H9 (cell line): ENCODE measurements around the gene CRCP. TPM values are rescaled to one million over a fixed set of nuclear protein-coding genes. Genes with fewer than 3 reads are reported as not detected.

Experiments
- DNase-seq: peaks from one replicate; pipeline ENCODE4 v3.0.0-alpha.2; 2017
- H2AFZ ChIP-seq: one replicate; pipeline ENCODE4 v1.6.1; 2013; ENCODE audit warnings: mild to moderate bottlenecking, low read length, control low read depth, moderate library complexity
- H2AK5ac ChIP-seq: 2 replicates; pipeline ENCODE4 v1.6.1; 2013; ENCODE audit warnings: low read length, control low read depth, mixed read lengths; ENCODE audit not compliant: insufficient read length
- H2BK120ac ChIP-seq: one replicate; pipeline ENCODE4 v1.6.1; 2013; ENCODE audit warnings: low read depth, mild to moderate bottlenecking, low read length, control low read depth, inconsistent platforms; ENCODE audit not compliant: poor library complexity, severe bottlenecking
- H2BK12ac ChIP-seq: 2 replicates; pipeline ENCODE4 v1.6.1; 2013; ENCODE audit warnings: low read length, control low read depth, mixed read lengths, low read depth; ENCODE audit not compliant: insufficient read length
- H2BK15ac ChIP-seq: 2 replicates; pipeline ENCODE4 v1.6.1; 2013; ENCODE audit warnings: low read depth, low read length, control low read depth
- H2BK20ac ChIP-seq: one replicate; pipeline ENCODE4 v1.6.1; 2013; ENCODE audit warnings: low read depth, mild to moderate bottlenecking, low read length, control low read depth, inconsistent platforms; ENCODE audit not compliant: poor library complexity, severe bottlenecking
- H2BK5ac ChIP-seq: 2 replicates; pipeline ENCODE4 v1.6.1; 2013; ENCODE audit warnings: low read length, control low read depth, mixed read lengths; ENCODE audit not compliant: insufficient read length
- H3K14ac ChIP-seq: 2 replicates; pipeline ENCODE4 v1.6.1; 2013; ENCODE audit warnings: low read length, control low read depth; ENCODE audit not compliant: insufficient read depth
- H3K18ac ChIP-seq: 2 replicates; pipeline ENCODE4 v1.6.1; 2013; ENCODE audit warnings: low read depth, mild to moderate bottlenecking, mixed read lengths, low read length, control low read depth; ENCODE audit not compliant: insufficient read length
- H3K23ac ChIP-seq: 2 replicates; pipeline ENCODE4 v1.6.1; 2013; ENCODE audit warnings: low read length, control low read depth, mixed read lengths, low read depth; ENCODE audit not compliant: insufficient read length
- H3K23me2 ChIP-seq: 2 replicates; pipeline ENCODE4 v1.6.1; 2013; ENCODE audit warnings: low read depth, mild to moderate bottlenecking, mixed read lengths, low read length, control low read depth; ENCODE audit not compliant: insufficient read length, poor library complexity, severe bottlenecking
- H3K27ac ChIP-seq: 2 replicates; pipeline ENCODE4 v1.5.1; 2013; ENCODE audit warnings: low read length, control low read depth, mixed read lengths, low read depth; ENCODE audit not compliant: insufficient read length
- H3K27me3 ChIP-seq: 2 replicates; pipeline ENCODE4 v1.6.1; 2013; ENCODE audit warnings: low read length, control low read depth, inconsistent platforms; ENCODE audit not compliant: insufficient read depth
- H3K4ac ChIP-seq: 2 replicates; pipeline ENCODE4 v1.6.1; 2013; ENCODE audit warnings: low read depth, mild to moderate bottlenecking, control low read depth, inconsistent platforms, low read length, moderate library complexity
- H3K4me1 ChIP-seq: 2 replicates; pipeline ENCODE4 v1.6.1; 2013; ENCODE audit warnings: low read length, control low read depth, inconsistent platforms; ENCODE audit not compliant: insufficient read depth
- H3K4me2 ChIP-seq: 2 replicates; pipeline ENCODE4 v1.6.1; 2013; ENCODE audit warnings: low read length, control low read depth, mixed read lengths; ENCODE audit not compliant: insufficient read length, insufficient read depth
- H3K56ac ChIP-seq: 2 replicates; pipeline ENCODE4 v1.6.1; 2013; ENCODE audit warnings: low read depth, mild to moderate bottlenecking, mixed read lengths, low read length, control low read depth; ENCODE audit not compliant: insufficient read length
- H3K79me1 ChIP-seq: 2 replicates; pipeline ENCODE4 v1.6.1; 2013; ENCODE audit warnings: low read depth, mild to moderate bottlenecking, moderate library complexity, low read length, control low read depth, inconsistent platforms; ENCODE audit not compliant: insufficient read depth, poor library complexity, severe bottlenecking
- H3K79me2 ChIP-seq: 2 replicates; pipeline ENCODE4 v1.6.1; 2013; ENCODE audit warnings: low read length, control low read depth, inconsistent platforms; ENCODE audit not compliant: insufficient read depth
- H3K9ac ChIP-seq: 2 replicates; pipeline ENCODE4 v1.6.1; 2013; ENCODE audit warnings: low read length, control low read depth, mixed read lengths; ENCODE audit not compliant: insufficient read length; ENCODE audit errors: extremely low read depth
- H3K9me3 ChIP-seq: one replicate; pipeline ENCODE4 v1.6.1; 2013; ENCODE audit warnings: low read depth, low read length, inconsistent platforms; ENCODE audit not compliant: control insufficient read depth
- H3T11ph ChIP-seq: one replicate; pipeline ENCODE4 v1.6.1; 2013; ENCODE audit warnings: mild to moderate bottlenecking, low read length, control low read depth, inconsistent platforms
- H4K20me1 ChIP-seq: one replicate; pipeline ENCODE4 v1.6.1; 2013; ENCODE audit not compliant: control insufficient read depth, insufficient read length, insufficient read depth
- H4K5ac ChIP-seq: 2 replicates; pipeline ENCODE4 v1.6.1; 2013; ENCODE audit warnings: low read depth, mild to moderate bottlenecking, mixed read lengths, low read length, control low read depth; ENCODE audit not compliant: insufficient read length
- H4K8ac ChIP-seq: replicated peaks from 2 replicates; pipeline ENCODE4 v1.6.1; 2013; ENCODE audit warnings: low read length, control low read depth, mixed read lengths, low read depth; ENCODE audit not compliant: insufficient read length
- H4K91ac ChIP-seq: 2 replicates; pipeline ENCODE4 v1.6.1; 2013; ENCODE audit warnings: low read depth, mild to moderate bottlenecking, moderate library complexity, mixed read lengths, low read length, control low read depth; ENCODE audit not compliant: insufficient read length
- H3K27ac Mint-ChIP-seq, 3 experiments: 2 replicates in 2 of 3; 3 replicates in 1 of 3; pipeline ENCODE4 v1.8.0; 2020 to 2021; ENCODE audit warnings: mixed read lengths in 3 of 3, mild to moderate bottlenecking in 1 of 3, moderate library complexity in 1 of 3
- H3K27me3 Mint-ChIP-seq: 2 replicates; pipeline ENCODE4 v1.8.0; 2021; ENCODE audit warnings: low read depth, mild to moderate bottlenecking, moderate library complexity, mixed read lengths
- H3K36me3 Mint-ChIP-seq, 3 experiments: 2 replicates in 2 of 3; 3 replicates in 1 of 3; pipeline ENCODE4 v1.8.0; 2020 to 2021; ENCODE audit warnings: low read depth in 3 of 3, mixed read lengths in 3 of 3; ENCODE audit not compliant: insufficient read depth in 1 of 3
- H3K4me1 Mint-ChIP-seq, 2 experiments: 2 replicates each; pipeline ENCODE4 v1.8.0; 2020; ENCODE audit warnings: mixed read lengths in 2 of 2
- H3K4me3 Mint-ChIP-seq, 2 experiments: 2 replicates in 1 of 2; 3 replicates in 1 of 2; pipeline ENCODE4 v1.8.0; 2020 to 2021; ENCODE audit warnings: mild to moderate bottlenecking in 2 of 2, mixed read lengths in 2 of 2, moderate library complexity in 1 of 2
- H3K9me3 Mint-ChIP-seq, 2 experiments: 2 replicates in 1 of 2; 3 replicates in 1 of 2; pipeline ENCODE4 v1.8.0; 2020; ENCODE audit warnings: mild to moderate bottlenecking in 2 of 2, mixed read lengths in 2 of 2, moderate library complexity in 1 of 2
- WGBS: extraction: QIAGEN DNeasy Blood & Tissue Kit; methylation state at CpG from one replicate; pipeline ENCODE4 v1.1.7; 2013; ENCODE audit warnings: missing lambda C conversion rate, low lambda C conversion rate, mixed read lengths; ENCODE audit not compliant: insufficient read length; ENCODE audit errors: extremely low coverage; 5-methylcytosine and 5-hydroxymethylcytosine counted together
- total RNA-seq: library from RNA; stranded (reverse); gene quantifications from 2 replicates; pipeline ENCODE4 v1.2.1, GENCODE V29; 2021
- TF ChIP-seq, protein P1 (sequence below): fragments of 200-600 bp; sonication (generic); conservative IDR thresholded peaks from 3 replicates; pipeline ENCODE4 v1.8.0; 2021; ENCODE audit warnings: antibody characterized with exemption, mild to moderate bottlenecking

Gene CRCP
- total RNA-seq, 1 experiment from 2014 or later: 39.0 TPM

- H3K4me1 ChIP-seq: peaks cover 3% of the 10 kb centered on the region; the same call in 1 of the 2 replicates
- no peak overlapping the region for H3K14ac ChIP-seq
- H2AK5ac ChIP-seq: no peak overlapping the region
- H3K27me3 Mint-ChIP-seq: peaks cover 8% of the 10 kb centered on the region
- no peak overlapping the region for H4K8ac ChIP-seq
- H3K9ac ChIP-seq: no peak overlapping the region
- no peak overlapping the region for H2BK15ac ChIP-seq
- H3K9me3 ChIP-seq: no peaks in the 10 kb centered on the region
- peaks cover under 1% of the 10 kb centered on the region for H3K23me2 ChIP-seq
- H4K20me1 ChIP-seq: no peaks in the 10 kb centered on the region
- TF ChIP-seq, protein P1, sequence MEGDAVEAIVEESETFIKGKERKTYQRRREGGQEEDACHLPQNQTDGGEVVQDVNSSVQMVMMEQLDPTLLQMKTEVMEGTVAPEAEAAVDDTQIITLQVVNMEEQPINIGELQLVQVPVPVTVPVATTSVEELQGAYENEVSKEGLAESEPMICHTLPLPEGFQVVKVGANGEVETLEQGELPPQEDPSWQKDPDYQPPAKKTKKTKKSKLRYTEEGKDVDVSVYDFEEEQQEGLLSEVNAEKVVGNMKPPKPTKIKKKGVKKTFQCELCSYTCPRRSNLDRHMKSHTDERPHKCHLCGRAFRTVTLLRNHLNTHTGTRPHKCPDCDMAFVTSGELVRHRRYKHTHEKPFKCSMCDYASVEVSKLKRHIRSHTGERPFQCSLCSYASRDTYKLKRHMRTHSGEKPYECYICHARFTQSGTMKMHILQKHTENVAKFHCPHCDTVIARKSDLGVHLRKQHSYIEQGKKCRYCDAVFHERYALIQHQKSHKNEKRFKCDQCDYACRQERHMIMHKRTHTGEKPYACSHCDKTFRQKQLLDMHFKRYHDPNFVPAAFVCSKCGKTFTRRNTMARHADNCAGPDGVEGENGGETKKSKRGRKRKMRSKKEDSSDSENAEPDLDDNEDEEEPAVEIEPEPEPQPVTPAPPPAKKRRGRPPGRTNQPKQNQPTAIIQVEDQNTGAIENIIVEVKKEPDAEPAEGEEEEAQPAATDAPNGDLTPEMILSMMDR: no peak
- H2BK12ac ChIP-seq: no peak overlapping the region
- peaks cover 0 to 7% of the 10 kb centered on the region in 2 experiments; a peak in 4 of 5 replicates for H3K9me3 Mint-ChIP-seq
- H4K5ac ChIP-seq: no peak overlapping the region
- H3K18ac ChIP-seq: no peak overlapping the region
- H3K79me1 ChIP-seq: no peaks in the 10 kb centered on the region
- peaks cover 30 to 49% (median 36%) of the 10 kb centered on the region in 3 experiments for H3K36me3 Mint-ChIP-seq
- H2BK5ac ChIP-seq: no peak overlapping the region
- H2BK120ac ChIP-seq: no peak overlapping the region
- peaks cover 8 to 15% of the 10 kb centered on the region in 2 experiments for H3K4me1 Mint-ChIP-seq
- H3K23ac ChIP-seq: no peak overlapping the region
- no CpG with 5 or more reads among the region's 3 CpGs for WGBS
- no peak overlapping the region for H4K91ac ChIP-seq
- H3K79me2 ChIP-seq: no peaks in the 10 kb centered on the region
- no peak overlapping the region for H3K4me3 Mint-ChIP-seq
- no peak overlapping the region for H3K56ac ChIP-seq
- H3K4ac ChIP-seq: no peak overlapping the region
- no peak for DNase-seq
- H2BK20ac ChIP-seq: no peak overlapping the region
- H3K4me2 ChIP-seq: no peak overlapping the region
- H3K27ac ChIP-seq: no peak overlapping the region
- H3T11ph ChIP-seq: no peak overlapping the region
- H3K27me3 ChIP-seq: no peaks in the 10 kb centered on the region
- H3K27ac Mint-ChIP-seq: no peak overlapping the region
- H2AFZ ChIP-seq: no peak overlapping the region
Observed at GRCh38 chr7:66157060-66157459, 42.4 kb downstream of the CRCP start.
